Left forelimb (tissue), 1 donor: ENCODE measurements around the gene OTUD3.
"Not testable (repeated sequence)": the region's sequence is repeated elsewhere in the genome, so short reads cannot be mapped to it uniquely, and the experiment has no call there.

Experiments used
- DNase-seq: peaks from one replicate; pipeline ENCODE4 v3.0.0-alpha.2; 2018; ENCODE audit warnings: low spot score

The OTUD3 gene

DNA sequence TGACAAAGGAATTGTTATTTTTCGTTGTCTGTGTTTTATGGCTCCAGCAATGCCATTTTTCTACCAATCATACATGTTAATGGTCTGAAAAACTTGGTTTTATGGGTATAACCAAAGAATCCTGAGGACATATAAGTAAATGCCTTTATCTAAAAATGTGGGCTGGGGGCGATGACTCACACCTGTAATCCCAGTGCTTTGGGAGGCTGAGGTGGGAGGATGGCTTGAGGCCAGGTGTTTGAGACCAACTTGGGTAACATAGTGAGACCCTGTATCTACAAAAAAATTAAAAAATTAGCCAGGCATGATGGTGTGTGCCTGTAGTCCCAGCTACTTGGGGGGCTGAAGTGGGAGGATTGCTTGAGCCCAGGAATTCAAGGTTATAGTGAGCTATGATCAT, 12.7 kb upstream of the OTUD3 start:
- DNase-seq = not testable (repeated sequence)

DNA sequence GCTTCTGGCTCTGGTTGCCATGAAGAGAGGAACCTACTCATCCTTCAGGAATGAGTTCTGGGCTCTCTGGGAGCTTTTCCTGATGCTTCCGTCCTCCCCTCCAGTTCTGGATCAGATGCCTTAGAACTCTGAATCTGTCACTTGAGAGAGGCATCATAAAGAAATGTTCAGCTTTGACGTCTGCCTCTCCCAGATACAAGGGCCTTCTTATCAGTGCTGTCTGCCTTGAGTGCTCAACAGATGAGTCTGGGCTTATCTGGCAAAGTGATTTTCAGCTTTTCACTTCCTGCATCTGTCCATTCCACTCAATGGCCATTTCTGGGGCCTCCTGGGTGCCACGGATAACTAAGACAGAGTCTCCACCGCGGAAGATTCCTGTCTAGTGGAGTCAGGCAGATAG, 12.3 kb upstream of the OTUD3 start:
- DNase-seq = no peak

DNA sequence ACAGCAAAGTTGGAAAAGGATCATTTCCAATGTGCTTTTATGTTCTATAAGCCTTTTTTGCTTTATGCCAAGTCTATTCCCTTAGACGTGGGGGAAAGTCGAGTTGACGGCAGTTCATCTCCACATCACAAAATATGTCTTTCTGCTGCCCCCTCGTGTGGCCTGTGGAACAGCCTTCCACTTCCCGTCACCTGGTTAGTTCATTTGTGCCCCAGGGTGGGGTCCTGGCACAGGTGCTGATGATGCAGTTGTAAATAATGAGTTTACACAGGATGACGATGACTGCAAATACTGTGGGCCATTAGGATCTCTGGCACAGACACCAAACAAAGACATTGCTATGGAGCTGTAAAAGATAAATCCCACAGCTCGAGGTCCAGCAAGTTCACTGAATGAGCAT, 10.0 kb upstream of the OTUD3 start:
- DNase-seq = no peak

GRCh38 chr1:19877181-19877750, 4.9 kb upstream of the OTUD3 start:
- DNase-seq = no peak

GRCh38 chr1:19877821-19878636, 4.2 kb upstream of the OTUD3 start:
- no peak for DNase-seq

GRCh38 chr1:19878637-19878985, 3.6 kb upstream of the OTUD3 start:
- no peak for DNase-seq

- no peak for DNase-seq
These were observed 3.0 kb upstream of the OTUD3 start for GRCh38 chr1:19879227-19879626.

DNA sequence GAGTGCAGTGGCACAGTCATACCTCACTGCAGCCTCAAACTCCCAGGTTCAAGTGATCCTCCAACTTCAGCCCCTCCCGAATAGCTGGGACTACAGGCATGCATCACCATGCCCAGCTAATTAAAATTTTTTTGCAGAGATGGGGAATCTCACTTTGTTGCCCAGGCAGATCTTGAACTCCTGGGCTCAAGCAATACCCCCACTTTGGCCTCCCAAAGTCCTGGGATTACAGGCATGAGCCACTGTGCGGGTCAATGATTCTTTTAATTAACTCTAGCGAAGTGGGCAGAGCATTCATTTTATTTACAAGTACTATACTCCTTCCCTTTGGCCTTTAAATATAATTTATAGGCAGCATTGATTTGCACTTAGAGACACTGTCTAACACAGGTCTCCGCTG, 2.5 kb upstream of the OTUD3 start:
- no peak for DNase-seq

DNA sequence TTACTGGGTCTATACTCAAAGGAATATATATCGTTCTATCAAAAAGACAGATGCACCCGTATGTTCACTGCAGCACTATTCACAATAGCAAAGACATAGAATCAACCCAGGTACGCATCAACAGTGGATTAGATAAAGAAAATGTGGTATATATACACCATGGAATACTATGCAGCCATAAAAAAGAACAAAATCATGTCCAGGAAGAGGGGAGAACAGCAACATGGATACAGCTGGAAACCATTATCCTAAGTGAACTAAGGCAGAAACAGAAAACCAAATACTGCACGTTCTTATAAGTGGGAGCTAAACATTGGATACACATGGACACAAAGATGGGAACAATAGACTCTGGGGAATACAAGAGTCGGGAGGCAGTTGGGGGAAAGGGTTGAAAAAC, 1.4 kb upstream of the OTUD3 start:
- not testable (repeated sequence) for DNase-seq

GRCh38 chr1:19884312-19884711, 2.1 kb downstream of the OTUD3 start:
- no peak for DNase-seq

DNA sequence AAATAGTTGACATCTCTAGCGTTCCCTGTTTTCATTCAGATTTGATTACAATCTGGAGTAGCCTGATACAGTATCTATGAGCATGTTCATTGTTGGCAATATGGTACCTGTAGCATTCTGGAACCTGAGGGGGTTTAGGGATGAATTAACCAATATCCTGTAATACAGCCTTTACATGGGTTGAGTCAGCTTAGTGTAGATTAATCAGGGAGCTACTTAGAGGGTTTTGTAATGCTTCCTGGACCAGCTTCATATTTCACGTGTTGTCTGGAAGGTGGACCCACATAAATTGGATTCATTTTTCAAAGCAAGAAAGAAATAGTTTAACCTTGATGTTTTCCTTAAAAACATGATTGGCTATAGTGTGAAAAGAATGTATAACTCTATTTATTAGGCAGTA, 3.6 kb downstream of the OTUD3 start:
- no peak for DNase-seq

DNA sequence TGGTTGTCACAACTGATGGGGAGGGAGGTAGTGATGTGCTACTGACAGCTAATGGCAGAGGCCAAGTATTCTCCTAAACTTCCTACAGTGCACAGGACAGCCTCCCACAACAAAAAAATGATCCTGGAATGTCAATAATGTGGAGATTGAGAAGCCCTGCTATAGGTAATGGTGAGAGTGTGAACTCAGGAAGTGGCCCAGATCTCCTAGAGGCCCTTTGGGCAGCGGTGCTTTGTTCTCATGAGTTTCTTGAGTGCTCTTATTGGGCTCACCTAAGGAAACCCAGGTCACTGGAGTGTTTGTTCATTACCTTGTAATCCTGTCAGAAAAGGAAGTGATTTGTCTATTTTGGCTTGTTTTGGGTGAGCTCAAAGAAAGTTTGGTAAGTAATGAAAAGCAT, 5.9 kb downstream of the OTUD3 start:
- no peak for DNase-seq

DNA sequence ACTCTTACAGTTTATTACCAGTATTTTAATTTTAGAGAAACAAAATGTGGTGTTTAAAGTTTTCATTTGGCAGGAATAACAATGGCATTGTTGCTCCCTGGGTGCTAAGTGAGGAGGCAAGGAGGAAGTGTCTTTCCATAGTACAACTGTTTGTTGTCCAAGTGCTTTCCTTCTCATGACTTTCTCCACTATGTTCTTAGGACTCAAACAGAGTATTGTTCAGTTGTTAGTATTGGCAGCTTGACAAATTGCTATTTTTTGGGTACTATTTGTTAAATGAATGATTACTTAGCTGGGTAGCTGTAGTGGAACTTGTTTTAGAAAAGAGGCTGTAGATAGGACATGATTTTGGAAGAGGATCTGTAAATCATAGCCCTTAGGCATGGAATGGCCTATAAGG, 7.5 kb downstream of the OTUD3 start:
- no peak for DNase-seq

DNA sequence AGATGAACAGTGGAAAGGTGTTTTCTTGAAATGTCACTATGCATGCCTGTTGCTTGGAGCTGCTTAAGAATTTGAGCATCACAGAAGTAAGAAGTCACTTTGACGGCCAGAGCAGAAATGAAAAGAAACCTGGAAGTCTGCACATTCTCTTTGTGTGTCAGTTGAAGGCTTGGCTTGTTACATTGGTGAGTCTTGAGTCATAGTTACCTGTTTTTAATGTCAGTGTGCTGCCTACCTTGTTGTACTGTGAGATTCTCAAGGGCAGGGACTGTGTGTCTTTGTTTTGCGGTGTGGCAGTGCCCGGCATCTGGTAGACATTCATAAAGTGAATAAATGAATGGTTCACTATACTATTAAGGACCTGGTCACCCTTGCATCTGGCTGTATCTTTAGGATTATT, 9.9 kb downstream of the OTUD3 start:
- DNase-seq = no peak

DNA sequence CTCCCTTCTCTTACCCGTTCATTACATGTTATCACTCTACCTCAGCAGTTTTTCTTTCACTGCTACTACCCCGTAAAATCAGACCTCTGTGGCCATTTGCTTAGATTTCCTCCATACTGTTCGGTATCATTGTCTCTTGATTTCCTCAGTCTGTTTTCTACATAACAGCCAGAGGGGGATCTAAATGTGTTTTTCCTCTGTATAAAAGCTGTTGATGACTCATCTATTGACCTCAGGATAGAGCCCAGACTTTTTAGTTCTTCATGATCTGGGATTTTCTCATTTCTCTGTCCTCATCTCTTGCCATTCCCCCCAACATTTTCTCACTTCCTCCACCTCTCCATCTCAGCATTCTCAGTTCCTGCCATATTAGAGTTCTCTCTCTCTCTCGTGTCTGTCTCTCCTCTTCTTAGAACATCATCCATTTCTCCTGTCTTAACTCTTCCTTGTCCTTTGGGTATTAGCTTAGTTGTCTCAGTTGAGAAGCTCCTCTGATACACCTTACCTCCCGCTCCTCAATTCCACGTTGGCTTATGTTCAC, 10.5 kb downstream of the OTUD3 start:
- no peak for DNase-seq

DNA sequence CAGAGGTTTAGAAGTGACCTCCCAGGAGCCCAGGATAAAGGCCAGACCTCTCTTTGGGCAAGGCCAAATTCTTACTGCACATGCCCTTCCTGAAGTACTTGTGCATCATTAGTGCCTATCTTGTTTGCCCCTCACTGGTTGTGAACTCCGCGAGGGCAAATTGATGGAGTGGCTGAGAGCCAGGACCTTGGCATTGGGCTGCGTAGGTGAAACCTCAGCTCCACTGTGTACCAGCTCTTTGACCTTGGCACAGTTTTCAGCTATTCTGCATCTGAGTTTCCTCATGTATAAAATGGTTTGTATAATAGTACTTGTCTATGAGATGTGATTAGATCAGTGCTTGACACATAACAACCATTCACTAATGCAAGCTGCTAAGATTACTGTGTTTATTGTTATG, 11.5 kb downstream of the OTUD3 start:
- DNase-seq = no peak

- no peak for DNase-seq
These were observed 12.0 kb downstream of the OTUD3 start for GRCh38 chr1:19894218-19894617.

DNA sequence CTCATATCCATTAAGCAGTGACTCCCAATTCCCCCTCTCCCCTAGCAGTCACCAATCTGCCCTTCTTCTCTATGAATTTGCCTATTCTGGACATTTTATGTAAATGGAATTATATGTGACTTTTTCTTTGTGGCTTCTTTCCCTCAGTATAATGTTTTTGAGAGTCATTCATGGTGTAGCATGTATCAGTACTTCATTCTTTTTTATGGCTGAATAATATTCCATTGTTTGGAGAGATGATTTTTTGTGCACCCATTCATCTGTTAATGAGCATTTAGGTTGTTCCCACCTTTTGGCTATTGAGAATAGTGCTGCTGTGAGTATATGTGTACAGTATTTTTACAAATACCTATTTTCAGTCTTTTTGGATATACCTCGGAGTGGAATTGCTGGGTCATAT, 19.5 kb downstream of the OTUD3 start:
- no peak for DNase-seq

- no peak for DNase-seq
These were observed 21.4 kb downstream of the OTUD3 start for GRCh38 chr1:19903621-19904020.

GRCh38 chr1:19907456-19907855, 25.3 kb downstream of the OTUD3 start:
- no peak for DNase-seq

DNA sequence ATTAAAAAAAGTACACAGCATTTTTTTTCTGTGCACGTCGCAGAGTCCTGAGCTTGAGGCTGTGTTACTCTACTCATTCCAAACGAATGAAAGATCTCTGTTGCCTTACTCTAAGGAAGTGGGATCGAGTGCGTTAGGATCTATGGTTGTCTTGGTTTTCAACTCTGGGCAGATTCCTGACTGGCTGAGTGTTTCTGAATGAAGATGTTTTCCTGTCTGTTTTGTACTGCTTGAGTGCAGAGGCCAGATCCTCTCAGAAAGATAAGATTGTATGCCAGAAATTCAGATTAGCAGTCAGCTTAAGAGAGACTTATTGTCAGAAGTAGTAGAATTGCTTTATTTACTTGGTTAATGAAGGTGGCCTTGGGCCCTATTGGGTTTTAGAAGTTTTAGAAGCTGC, 27.2 kb downstream of the OTUD3 start:
- DNase-seq = no peak

DNA sequence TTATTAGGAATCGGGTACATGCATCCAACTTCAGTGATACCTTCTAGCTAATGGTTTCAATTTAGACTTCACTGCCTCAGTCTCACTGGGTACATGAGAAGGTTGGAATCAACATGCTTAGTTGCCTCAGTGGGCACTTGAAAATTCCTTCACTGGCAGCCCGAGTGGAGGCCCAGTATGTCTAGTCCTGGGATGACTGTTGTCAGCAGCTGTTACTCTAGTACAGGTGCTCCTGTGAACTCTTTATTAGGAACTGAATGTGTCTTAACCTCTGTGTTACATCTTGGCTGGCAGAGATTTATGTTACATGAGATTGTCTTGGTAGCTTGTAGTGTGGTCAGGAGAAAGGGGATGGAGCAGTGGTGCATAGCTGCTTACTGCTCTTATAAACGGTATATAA, 27.8 kb downstream of the OTUD3 start:
- DNase-seq = no peak

GRCh38 chr1:19910650-19911049, 28.5 kb downstream of the OTUD3 start:
- DNase-seq = no peak

DNA sequence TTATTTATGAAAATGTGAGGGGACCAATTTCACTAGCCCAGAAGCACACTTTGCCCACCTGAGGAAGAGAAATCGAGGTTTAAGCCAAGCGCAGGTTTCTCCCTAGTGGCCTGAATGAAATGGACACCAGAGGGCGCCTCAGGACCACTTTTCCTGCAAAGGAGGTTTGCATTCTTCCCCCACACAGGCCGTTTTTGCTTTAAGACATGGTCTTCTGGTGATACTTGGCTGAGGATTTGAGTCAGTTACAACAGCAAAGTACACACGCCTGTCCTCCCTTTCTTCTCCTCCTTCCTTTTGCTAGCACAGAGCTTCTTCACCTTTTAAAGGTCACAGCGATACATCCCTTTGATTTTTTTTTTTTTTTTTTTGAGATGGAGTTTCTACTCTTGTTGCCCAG, 35.9 kb downstream of the OTUD3 start:
- peak; percentile 78 for DNase-seq
